Body of pancreas (tissue), 4 donors: Measurements from ENCODE around the gene SUSD4. TPM values are rescaled to one million over a fixed set of nuclear protein-coding genes. Genes with fewer than 3 reads are reported as not detected.

Source experiments
- ATAC-seq: fragments of 150-250 bp; one replicate; pipeline ENCODE4 v1.9.1; 2016
- DNase-seq, 4 donors: peaks; one replicate each; pipeline ENCODE4 v3.0.0-alpha.2; 2019
- H3K27ac ChIP-seq, 4 donors: fragments of 200-600 bp; sonication (generic); 1 replicate in 3 of 4; 2 replicates in 1 of 4; pipeline versions ENCODE4 v1.5.1 to v1.6.1; 2016 to 2019; ENCODE audit warnings: mild to moderate bottlenecking in 1 of 4, mixed read lengths in 1 of 4, moderate library complexity in 1 of 4
- H3K27me3 ChIP-seq, 2 donors: fragments of 200-600 bp; sonication (generic); one replicate each; pipeline ENCODE4 v1.6.0; 2016; ENCODE audit warnings: mild to moderate bottlenecking in 1 of 2
- H3K36me3 ChIP-seq, 2 donors: fragments of 200-600 bp; sonication (generic); replicated peaks in 1 of 2; 2 replicates each; pipeline ENCODE4 v1.5.1; 2016; ENCODE audit warnings: low read depth in 2 of 2; ENCODE audit not compliant: insufficient read depth in 1 of 2
- H3K4me1 ChIP-seq: fragments of 200-600 bp; sonication (generic); one replicate; pipeline ENCODE4 v1.6.0; 2016
- H3K4me3 ChIP-seq, 2 donors: fragments of 200-600 bp; sonication (generic); 1 replicate in 1 of 2; 2 replicates in 1 of 2; pipeline ENCODE4 v1.5.1; 2016 to 2019
- H3K9me3 ChIP-seq, 3 donors: fragments of 200-600 bp; sonication (generic); 1 replicate in 2 of 3; 2 replicates in 1 of 3; pipeline ENCODE4 v1.5.1; 2016
- POLR2A ChIP-seq, 3 donors: fragments of 450-650 bp; IDR thresholded peaks; one replicate each; pipeline ENCODE4 v1.6.1; 2016; ENCODE audit warnings: antibody characterized with exemption in 3 of 3, mild to moderate bottlenecking in 2 of 3
- WGBS, 2 donors: methylation state at CpG; one replicate each; pipeline ENCODE4 v1.1.5; 2017; 5-methylcytosine and 5-hydroxymethylcytosine counted together
- intact Hi-C: fragments of 100-400 bp; cut with DNase I; formaldehyde crosslinking; loops from one replicate; pipeline ENCODE4 v1.15.1; 2023
- total RNA-seq, 2 donors: library from RNA; depleted of rRNA; stranded (reverse); fragments of >200 nt; gene quantifications; one replicate each; pipeline ENCODE4 v1.1.0, GENCODE V29; 2016
- TF ChIP-seq, protein P1 (sequence below), 7 experiments: fragments of 450-650 bp in 4 of 7; fragments of 200-600 bp in 3 of 7; sonication (generic) in 3 of 7; IDR thresholded peaks; one replicate each; pipeline ENCODE4 v1.5.1; 2016 to 2019; ENCODE audit warnings: antibody characterized with exemption in 7 of 7

SUSD4 gene
- total RNA-seq, 2 donors from 2014 or later, result 3.6 to 18.1 TPM

DNA sequence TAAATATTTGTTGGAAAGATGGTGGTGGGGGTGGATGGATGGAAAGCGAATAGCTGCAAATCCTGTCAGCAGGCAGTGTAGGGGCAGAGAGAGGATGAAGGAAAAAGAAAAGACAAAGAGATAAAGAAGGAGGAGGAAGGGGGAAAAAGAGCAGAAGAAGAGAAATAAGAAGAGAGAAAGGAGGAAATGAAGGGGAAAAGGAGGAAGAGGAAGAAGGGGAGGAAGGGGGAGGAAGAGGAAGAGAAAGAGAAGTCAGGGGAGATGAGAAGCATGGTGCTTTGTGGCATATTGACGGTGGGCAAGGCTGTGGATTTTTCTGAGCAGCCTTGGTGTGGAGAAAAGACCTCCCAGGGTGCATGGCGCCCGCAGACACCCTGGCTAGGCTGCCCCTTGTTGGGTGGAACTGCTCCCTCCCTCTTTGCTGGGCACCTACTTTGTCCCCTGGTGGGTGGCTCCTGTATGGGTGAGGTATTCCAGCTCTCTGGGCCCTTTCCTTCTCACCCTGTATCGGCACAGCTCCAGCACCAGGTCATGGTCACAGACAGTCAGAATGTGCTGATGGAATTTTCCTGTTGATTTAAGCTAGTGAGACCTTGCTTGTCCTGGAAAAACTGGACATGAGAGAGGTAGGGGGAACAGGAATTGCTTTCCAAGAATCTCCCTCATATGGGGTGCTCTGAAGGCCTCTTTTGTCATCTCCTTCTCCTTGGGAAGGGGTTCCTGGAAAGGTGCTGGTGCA is 175.2 kb downstream of the SUSD4 start:
- intact Hi-C loops, result no loop called here
- no peak for DNase-seq

DNA sequence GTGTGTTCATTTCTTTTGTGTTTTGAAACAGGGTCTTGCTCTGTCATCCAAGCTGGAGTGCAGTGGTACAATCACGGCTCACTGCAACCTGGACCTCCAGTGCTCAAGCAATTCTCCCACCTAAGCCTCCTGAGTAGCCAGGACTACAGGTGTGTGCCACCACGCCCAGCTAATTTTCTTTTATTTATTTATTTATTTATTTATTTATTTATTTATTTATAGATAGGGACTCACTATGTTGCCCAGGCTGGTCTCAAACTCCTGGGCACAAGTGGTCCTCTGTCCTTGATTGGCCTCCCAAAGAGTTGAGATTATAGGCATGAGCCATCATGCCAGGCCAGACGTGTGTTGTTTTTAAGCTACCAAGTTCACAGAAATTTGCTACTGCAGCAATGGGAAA is 177.2 kb downstream of the SUSD4 start:
- Histone ChIP-seq H3K4me1 (peaks cover 2% of the 10 kb centered on the region), H3K4me3 (no peak overlapping the region), H3K27me3 (no peaks in the 10 kb centered on the region), H3K9me3 (no peaks in the 10 kb centered on the region), H3K36me3 (no peaks in the 10 kb centered on the region), H3K27ac (no peak overlapping the region)
- no peak for DNase-seq
- no peak for ATAC-seq
- TF ChIP-seq, protein P1, sequence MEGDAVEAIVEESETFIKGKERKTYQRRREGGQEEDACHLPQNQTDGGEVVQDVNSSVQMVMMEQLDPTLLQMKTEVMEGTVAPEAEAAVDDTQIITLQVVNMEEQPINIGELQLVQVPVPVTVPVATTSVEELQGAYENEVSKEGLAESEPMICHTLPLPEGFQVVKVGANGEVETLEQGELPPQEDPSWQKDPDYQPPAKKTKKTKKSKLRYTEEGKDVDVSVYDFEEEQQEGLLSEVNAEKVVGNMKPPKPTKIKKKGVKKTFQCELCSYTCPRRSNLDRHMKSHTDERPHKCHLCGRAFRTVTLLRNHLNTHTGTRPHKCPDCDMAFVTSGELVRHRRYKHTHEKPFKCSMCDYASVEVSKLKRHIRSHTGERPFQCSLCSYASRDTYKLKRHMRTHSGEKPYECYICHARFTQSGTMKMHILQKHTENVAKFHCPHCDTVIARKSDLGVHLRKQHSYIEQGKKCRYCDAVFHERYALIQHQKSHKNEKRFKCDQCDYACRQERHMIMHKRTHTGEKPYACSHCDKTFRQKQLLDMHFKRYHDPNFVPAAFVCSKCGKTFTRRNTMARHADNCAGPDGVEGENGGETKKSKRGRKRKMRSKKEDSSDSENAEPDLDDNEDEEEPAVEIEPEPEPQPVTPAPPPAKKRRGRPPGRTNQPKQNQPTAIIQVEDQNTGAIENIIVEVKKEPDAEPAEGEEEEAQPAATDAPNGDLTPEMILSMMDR (IDR thresholded peaks at IDR 0.05), result no peak
- TF ChIP-seq POLR2A (IDR thresholded peaks at IDR 0.05), result no peak
- intact Hi-C loops, result no loop called here
- WGBS, 2 donors, result 92 to 97% methylated on average over 3 of the region's 3 CpGs

More for the DNA sequence above, 175.2 kb downstream of the SUSD4 start:
- Histone ChIP-seq H3K27ac (no peak overlapping the region), H3K4me1 (no peaks in the 10 kb centered on the region), H3K27me3 (no peaks in the 10 kb centered on the region), H3K4me3 (no peak overlapping the region), H3K36me3 (no peaks in the 10 kb centered on the region), H3K9me3 (no peaks in the 10 kb centered on the region)
- no peak for ATAC-seq
- WGBS, 2 donors, result 69 to 80% methylated on average over 5 of the region's 5 CpGs
- TF ChIP-seq, protein P1 (IDR thresholded peaks at IDR 0.05), result no peak
- no peak for TF ChIP-seq POLR2A (IDR thresholded peaks at IDR 0.05)

DNA sequence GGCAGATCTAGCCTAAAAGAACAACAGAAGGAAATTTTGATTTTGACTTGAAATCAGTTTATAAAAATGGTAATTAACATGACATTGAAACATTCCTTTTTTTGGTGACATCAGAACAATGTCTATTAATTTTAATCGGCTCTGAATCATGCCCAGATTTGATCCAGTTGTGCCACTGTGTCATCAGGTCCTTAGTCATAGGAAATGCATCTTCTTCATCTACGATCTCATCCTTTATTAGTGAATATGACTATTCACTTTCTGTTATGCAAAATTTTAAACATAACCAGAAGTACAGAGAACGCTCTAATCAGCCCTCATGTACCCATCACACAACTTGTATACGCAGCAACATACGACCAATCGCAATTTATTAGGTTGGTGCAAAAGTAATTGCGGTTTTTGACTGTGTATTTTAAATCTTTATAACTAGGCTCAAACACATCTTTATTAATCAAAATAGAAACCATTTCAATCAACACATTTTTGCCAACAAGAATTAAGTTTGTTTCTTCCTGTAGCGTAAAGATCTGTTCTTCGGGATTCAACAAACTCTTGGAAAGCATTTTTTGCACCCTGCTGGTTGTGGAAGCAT is 180.6 kb downstream of the SUSD4 start:
- intact Hi-C loops, result no loop called here
- 87 to 90% methylated on average over 9 of the region's 9 CpGs for WGBS, 2 donors

DNA sequence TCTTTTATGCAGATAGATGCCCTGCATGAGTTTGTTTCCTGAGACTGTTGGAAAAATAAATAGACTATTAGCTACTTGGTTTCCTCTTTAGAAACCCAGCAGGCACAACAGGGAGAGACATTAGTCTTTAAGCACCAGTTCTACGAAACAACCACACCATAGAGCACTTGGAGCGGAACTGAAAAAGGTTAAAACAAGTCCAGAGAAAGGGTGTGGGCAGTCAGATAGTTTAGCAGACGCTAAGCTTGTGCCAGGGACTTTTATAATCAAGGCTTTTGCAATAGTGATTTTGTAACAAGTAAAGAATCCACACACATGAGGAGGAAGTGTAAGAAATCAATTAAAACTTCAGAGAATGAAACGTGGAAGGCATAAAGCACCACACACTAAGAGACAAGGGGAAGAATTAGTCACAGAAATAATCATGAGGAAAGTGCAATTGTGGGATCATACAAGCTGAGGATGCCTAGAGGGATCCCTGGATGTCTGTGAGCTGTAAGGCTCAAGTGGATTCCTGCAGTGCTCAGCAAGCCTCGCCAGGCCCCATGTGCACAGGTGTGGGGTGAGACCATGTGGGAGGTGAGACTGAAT is 183.2 kb downstream of the SUSD4 start:
- H3K4me3 ChIP-seq, result no peak overlapping the region
- H3K36me3 ChIP-seq, result no peaks in the 10 kb centered on the region
- ATAC-seq, result peak; percentile 79
- WGBS, 2 donors, result 34 to 52% methylated on average over 5 of the region's 5 CpGs
- peaks cover 43% of the 10 kb centered on the region for H3K4me1 ChIP-seq
- peak in 1 of 4 donors; percentile 66 for DNase-seq
- H3K9me3 ChIP-seq, result no peaks in the 10 kb centered on the region
- no peaks in the 10 kb centered on the region for H3K27me3 ChIP-seq
- TF ChIP-seq POLR2A (IDR thresholded peaks at IDR 0.05), result peak in 1 of 3 donors; percentile 13
- TF ChIP-seq, protein P1 (IDR thresholded peaks at IDR 0.05), result no peak
- peak overlapping the region; percentile 1 to 88 (median 57) for H3K27ac ChIP-seq
- intact Hi-C loops, result no loop called here

More for the DNA sequence above, 180.6 kb downstream of the SUSD4 start:
- DNase-seq, result no peak
- ATAC-seq, result no peak
- Histone ChIP-seq H3K4me3 (no peak overlapping the region), H3K27ac (no peak overlapping the region), H3K27me3 (no peaks in the 10 kb centered on the region), H3K4me1 (peaks cover 32% of the 10 kb centered on the region), H3K9me3 (no peaks in the 10 kb centered on the region), H3K36me3 (no peaks in the 10 kb centered on the region)
- TF ChIP-seq, protein P1 (IDR thresholded peaks at IDR 0.05), result no peak
- TF ChIP-seq POLR2A (IDR thresholded peaks at IDR 0.05), result no peak
